ENCODE measurements around the gene EFHD1. TPM values are rescaled to one million over a fixed set of nuclear protein-coding genes. Genes with fewer than 3 reads are reported as not detected.
"Not testable (repeated sequence)": the region's sequence is repeated elsewhere in the genome, so short reads cannot be mapped to it uniquely, and the experiment has no call there.

Gene EFHD1
- total RNA-seq, 1 donor from 2014 or later = not detected

DNA sequence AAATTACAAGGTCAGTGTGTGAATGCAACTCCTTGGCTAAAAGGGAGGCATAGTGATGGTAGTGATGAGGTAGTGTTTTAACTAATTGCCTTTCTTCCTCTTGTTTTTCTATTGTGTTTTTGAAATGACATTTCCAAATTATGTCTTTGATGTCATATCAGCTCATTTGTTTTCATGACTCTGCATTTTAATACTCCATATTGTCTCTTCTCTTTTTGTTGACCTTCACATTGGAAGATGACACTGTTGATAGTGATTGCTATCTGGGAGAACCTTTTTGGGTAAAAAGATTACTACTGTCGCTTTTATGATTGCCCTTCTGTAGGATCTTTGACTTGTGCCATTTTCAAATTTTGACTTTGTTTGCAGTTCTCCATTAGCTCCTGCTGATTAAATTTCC is 66.8 kb downstream of the EFHD1 start:
- ChIA-PET CTCF (no interaction called here), POLR2A (no interaction called here)
- TF ChIP-seq, protein P1, sequence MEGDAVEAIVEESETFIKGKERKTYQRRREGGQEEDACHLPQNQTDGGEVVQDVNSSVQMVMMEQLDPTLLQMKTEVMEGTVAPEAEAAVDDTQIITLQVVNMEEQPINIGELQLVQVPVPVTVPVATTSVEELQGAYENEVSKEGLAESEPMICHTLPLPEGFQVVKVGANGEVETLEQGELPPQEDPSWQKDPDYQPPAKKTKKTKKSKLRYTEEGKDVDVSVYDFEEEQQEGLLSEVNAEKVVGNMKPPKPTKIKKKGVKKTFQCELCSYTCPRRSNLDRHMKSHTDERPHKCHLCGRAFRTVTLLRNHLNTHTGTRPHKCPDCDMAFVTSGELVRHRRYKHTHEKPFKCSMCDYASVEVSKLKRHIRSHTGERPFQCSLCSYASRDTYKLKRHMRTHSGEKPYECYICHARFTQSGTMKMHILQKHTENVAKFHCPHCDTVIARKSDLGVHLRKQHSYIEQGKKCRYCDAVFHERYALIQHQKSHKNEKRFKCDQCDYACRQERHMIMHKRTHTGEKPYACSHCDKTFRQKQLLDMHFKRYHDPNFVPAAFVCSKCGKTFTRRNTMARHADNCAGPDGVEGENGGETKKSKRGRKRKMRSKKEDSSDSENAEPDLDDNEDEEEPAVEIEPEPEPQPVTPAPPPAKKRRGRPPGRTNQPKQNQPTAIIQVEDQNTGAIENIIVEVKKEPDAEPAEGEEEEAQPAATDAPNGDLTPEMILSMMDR (IDR thresholded peaks at IDR 0.05) = no peak
- Mint-ChIP-seq H3K4me1 (peaks cover 38% of the 10 kb centered on the region), H3K9me3 (no peaks in the 10 kb centered on the region), H3K27ac (no peak overlapping the region), H3K27me3 (no peaks in the 10 kb centered on the region), H3K36me3 (ENCODE audit: low read depth) (peaks cover 43% of the 10 kb centered on the region), H3K4me3 (no peak overlapping the region)
- intact Hi-C loops (cut with micrococcal nuclease) = no loop called here
- DNase-seq (no peak), ATAC-seq (ENCODE audit: low read depth) (no peak)

DNA sequence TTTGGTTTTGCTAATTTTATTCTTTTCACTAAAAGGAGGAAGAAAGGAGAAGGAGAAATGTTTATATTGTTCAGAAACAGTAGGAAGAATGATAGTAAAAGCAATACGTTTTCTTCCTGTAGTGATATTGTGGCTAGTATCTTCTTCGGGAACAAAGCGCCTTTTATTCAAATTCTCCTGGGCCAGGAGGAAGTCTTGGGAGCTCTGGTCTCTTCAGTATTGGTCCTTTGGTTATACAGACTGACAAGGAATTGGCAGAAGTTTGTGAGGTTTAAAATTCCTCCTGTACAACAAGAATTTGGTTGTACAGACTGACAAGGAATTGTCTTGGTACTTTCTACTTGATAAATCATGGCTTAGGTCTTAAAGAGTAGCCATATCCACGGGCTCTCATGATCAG is 73.7 kb downstream of the EFHD1 start:
- TF ChIP-seq, protein P1 (IDR thresholded peaks at IDR 0.05) = no peak
- DNase-seq (no peak), ATAC-seq (ENCODE audit: low read depth) (no peak)
- POLR2A ChIA-PET = interaction anchor here (0.6 kb wide), 1 partner anchor 27 kb away, joined by 4 read pairs; no protein-coding TSS in a partner anchor
- Mint-ChIP-seq H3K4me3 (no peak overlapping the region), H3K27ac (no peak overlapping the region), H3K27me3 (no peaks in the 10 kb centered on the region), H3K9me3 (no peaks in the 10 kb centered on the region), H3K36me3 (ENCODE audit: low read depth) (peaks cover 52% of the 10 kb centered on the region), H3K4me1 (peaks cover 7% of the 10 kb centered on the region)
- CTCF ChIA-PET = no interaction called here
- intact Hi-C loops (cut with micrococcal nuclease) = no loop called here

DNA sequence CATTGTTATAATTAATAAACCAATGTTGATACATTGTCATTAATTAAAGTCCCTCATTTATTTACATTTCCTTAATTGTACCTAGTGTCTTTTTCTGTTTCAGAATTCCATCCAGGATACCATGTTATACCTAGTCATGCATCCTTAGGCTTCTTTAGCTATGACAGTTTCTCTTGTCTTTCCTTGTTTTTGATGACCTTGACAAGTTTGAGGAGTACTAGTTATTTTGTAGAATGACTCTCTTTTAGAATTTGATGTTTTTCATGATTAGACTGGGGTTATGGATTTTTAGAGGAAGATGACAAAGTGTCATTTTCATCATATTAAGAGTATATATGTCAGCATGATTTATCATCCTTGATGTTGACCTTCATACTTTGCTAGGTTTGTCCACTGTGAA is 80.1 kb downstream of the EFHD1 start:
- ATAC-seq (ENCODE audit: low read depth) (no peak), DNase-seq (no peak)
- intact Hi-C loops (cut with micrococcal nuclease) = no loop called here
- TF ChIP-seq, protein P1 (IDR thresholded peaks at IDR 0.05) = no peak
- Mint-ChIP-seq H3K9me3 (no peaks in the 10 kb centered on the region), H3K36me3 (ENCODE audit: low read depth) (peaks cover 61% of the 10 kb centered on the region), H3K4me1 (peaks cover 13% of the 10 kb centered on the region), H3K27me3 (no peaks in the 10 kb centered on the region), H3K4me3 (no peak overlapping the region), H3K27ac (no peak overlapping the region)
- ChIA-PET CTCF (no interaction called here), POLR2A (no interaction called here)

DNA sequence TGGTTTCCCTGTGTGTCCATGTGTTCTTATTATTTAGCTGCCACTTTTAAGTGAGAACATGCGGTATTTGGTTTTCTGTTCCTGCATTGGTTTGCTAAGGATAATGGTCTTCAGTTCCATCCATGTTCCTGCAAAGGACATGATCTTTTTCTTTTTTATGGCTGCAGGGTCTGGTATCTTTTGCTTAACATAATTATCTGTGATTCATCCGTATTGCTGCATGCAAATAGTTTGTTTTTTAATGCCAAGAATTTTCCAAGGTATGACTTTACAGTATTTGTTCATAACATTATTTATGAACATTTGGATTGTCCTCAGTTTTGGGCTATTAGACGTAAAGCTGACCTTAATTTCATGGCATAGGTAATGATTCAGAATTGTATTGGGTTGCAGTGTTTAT is 81.6 kb downstream of the EFHD1 start:
- Mint-ChIP-seq H3K27ac (no peak overlapping the region), H3K36me3 (ENCODE audit: low read depth) (peaks cover 71% of the 10 kb centered on the region), H3K4me3 (no peak overlapping the region), H3K4me1 (peaks cover 14% of the 10 kb centered on the region), H3K27me3 (no peaks in the 10 kb centered on the region), H3K9me3 (peaks cover 2% of the 10 kb centered on the region)
- ATAC-seq (ENCODE audit: low read depth) (no peak), DNase-seq (no peak)
- TF ChIP-seq, protein P1 (IDR thresholded peaks at IDR 0.05) = no peak
- CTCF ChIA-PET = no interaction called here
- POLR2A ChIA-PET = no interaction called here
- intact Hi-C loops (cut with micrococcal nuclease) = no loop called here

DNA sequence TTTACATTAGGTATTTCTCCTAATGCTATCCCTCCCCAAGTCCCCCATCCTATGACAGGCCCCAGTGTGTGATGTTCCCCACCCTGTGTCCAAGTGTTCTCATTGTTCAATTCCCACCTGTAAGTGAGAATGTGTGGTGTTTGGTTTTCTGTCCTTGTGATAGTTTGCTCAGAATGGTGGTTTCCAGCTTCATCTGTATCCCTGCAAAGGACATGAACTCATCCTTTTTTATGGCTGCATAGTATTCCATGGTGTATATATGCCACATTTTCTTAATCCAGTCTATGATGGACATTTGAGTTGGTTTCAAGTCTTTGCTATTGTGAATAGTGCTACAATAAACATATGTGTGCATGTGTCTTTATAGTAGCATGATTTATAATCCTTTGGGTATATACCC is 86.7 kb downstream of the EFHD1 start:
- ATAC-seq (ENCODE audit: low read depth); DNase-seq; H3K27ac Mint-ChIP-seq; H3K4me3 Mint-ChIP-seq; POLR2A ChIA-PET; intact Hi-C loops (cut with micrococcal nuclease); H3K9me3 Mint-ChIP-seq; H3K27me3 Mint-ChIP-seq; CTCF ChIA-PET: not testable (repeated sequence)
- peaks cover 73% of the 10 kb centered on the region for H3K36me3 Mint-ChIP-seq (ENCODE audit: low read depth)
- H3K4me1 Mint-ChIP-seq = peaks cover 22% of the 10 kb centered on the region

DNA sequence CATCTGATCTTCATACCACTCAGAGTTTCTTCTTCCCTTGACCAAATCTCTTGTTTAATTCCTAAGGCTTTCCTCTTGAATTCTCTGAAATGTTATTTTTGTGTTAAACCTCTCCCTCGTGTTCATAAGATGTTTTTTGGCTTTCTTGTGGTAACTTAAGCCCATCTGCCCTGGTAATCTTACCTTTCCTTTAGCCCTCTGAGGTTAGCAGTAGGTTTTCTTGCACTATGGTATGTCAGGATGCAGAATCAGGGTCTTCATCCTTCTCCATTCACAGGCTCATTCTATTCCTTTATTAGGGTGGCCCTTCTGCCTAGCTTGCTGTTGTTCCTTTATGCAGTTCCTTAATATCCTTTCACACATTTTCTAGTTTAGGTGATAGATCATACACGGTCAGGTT is 87.9 kb downstream of the EFHD1 start:
- intact Hi-C loops (cut with micrococcal nuclease) = no loop called here
- Mint-ChIP-seq H3K4me3 (no peak overlapping the region), H3K27me3 (no peaks in the 10 kb centered on the region), H3K36me3 (ENCODE audit: low read depth) (peaks cover 76% of the 10 kb centered on the region), H3K4me1 (peaks cover 20% of the 10 kb centered on the region), H3K27ac (no peak overlapping the region), H3K9me3 (peaks cover 4% of the 10 kb centered on the region)
- DNase-seq (no peak), ATAC-seq (ENCODE audit: low read depth) (no peak)
- ChIA-PET POLR2A (no interaction called here), CTCF (no interaction called here)
- TF ChIP-seq, protein P1 (IDR thresholded peaks at IDR 0.05) = no peak

Measured in activated B cell treated with CpG ODN at 0.5 μM for 24 hours (primary cell).